GM10266 (cell line): Measurements from ENCODE around the gene DMRTB1.

Experiments used
- DNase-seq: peaks from one replicate; pipeline ENCODE4 v3.0.0; 2012; ENCODE audit errors: extremely low spot score
- TF ChIP-seq, protein P1 (sequence below): IDR thresholded peaks from 2 replicates; pipeline ENCODE4 v1.5.1; 2012; ENCODE audit warnings: mild to moderate bottlenecking, low read depth; ENCODE audit not compliant: control insufficient read depth, insufficient read depth; ENCODE audit errors: missing control alignments

The DMRTB1 gene

DNA sequence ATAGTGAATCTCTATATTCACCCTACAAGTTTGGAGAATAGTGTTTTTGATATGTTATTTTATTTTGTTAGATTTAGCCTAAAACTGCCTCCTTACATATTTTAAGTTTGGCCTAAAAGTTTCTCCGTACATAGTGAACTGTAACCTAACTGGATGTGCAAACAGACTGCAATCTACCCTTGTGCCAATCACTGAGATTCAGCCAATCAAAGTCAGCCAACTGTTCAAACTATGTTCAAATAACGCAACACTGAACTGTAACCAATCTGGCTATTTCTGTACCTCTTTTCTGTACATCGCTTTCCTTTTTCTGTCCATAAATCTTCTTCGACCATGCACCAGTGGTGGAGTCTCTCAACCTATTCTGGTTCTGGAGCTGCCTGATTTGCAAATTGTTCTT, 11.8 kb upstream of the DMRTB1 start:
- TF ChIP-seq, protein P1, sequence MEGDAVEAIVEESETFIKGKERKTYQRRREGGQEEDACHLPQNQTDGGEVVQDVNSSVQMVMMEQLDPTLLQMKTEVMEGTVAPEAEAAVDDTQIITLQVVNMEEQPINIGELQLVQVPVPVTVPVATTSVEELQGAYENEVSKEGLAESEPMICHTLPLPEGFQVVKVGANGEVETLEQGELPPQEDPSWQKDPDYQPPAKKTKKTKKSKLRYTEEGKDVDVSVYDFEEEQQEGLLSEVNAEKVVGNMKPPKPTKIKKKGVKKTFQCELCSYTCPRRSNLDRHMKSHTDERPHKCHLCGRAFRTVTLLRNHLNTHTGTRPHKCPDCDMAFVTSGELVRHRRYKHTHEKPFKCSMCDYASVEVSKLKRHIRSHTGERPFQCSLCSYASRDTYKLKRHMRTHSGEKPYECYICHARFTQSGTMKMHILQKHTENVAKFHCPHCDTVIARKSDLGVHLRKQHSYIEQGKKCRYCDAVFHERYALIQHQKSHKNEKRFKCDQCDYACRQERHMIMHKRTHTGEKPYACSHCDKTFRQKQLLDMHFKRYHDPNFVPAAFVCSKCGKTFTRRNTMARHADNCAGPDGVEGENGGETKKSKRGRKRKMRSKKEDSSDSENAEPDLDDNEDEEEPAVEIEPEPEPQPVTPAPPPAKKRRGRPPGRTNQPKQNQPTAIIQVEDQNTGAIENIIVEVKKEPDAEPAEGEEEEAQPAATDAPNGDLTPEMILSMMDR, result no peak

DNA sequence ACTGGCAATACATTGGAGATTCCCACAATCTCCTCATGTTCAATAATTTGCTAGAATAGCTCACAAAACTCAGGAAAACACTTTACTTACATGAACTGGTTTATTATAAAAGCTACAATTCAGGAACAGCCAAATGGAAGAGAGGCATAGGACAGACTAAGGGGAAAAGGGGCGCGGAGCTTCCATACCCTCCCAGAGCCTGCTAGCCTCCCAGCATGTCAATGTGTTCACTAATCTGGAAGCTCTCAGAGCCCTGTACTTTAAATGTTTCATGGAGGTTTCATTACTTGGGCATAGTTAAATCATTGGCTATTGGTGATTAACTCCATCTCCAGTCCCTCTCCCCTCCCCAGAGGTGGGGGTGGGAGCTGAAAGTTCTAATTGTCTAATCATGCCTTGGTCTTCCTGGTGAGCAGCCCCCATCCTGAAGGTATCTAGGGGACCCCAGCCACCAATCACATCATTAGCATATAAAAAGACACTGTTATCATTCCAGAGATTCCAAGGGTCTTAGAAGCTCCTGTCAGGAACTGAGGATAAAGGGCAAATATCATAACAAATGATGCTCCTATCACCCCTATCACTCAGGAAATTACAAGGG, 10.9 kb upstream of the DMRTB1 start:
- TF ChIP-seq, protein P1, result no peak
- no peak for DNase-seq

More for the DNA sequence above, 11.8 kb upstream of the DMRTB1 start:
- DNase-seq, result no peak

DNA sequence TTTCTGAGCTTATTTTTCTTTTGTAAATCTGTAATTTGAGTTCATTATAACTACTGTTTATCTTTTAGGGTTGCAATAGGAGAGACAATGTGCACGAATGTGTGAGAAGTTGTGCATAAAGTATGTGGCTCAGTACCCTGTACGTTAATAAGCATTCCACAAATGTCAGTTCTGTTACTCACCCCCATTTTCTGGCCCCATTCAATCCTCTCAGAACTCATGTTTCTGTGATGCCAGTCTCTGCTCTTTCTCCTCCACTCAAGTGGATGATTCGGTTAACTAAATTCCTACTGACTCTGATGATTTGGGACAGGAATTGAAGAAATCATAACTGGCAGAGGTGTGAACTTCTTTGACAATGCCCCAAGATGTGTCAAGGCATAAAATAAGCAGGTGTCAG, 10.2 kb upstream of the DMRTB1 start:
- TF ChIP-seq, protein P1, result no peak
- no peak for DNase-seq

DNA sequence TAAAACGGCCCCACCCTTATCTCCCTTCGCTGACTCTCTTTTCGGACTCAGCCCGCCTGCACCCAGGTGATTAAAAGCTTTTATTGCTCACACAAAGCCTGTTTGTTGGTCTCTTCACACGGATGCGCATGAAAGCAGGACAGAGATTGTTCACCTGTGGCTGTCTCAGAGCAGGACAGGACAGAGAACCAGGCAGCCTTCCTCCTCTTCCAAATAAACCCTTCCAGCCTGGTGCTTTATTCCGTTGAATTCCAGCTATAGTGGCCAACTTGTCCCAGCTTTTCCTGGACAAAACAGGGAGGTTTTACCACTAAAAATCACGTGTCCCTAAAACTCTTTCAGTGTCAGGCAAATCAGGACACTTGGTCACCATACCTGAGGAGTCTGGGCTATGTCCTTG, 9.5 kb upstream of the DMRTB1 start:
- DNase-seq, result no peak
- TF ChIP-seq, protein P1, result no peak

DNA sequence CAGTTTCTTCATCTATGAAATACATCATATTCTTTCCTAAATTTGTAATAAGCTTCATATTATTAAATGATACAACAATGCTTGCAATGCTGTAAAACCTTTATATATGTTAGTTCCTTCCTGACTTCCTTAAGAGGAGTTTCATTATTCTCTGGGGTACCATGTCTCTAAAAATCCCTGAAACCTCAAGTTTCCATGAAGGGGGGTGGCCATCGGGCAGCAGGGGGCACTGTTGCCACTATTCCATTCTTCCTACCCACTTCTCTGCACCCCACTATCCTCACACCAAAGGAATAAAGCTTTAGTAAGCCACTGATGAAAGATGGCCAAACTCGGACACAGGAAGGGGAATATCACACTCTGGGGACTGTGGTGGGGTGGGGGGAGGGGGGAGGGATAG, 9.0 kb upstream of the DMRTB1 start:
- DNase-seq, result no peak
- TF ChIP-seq, protein P1, result peak; percentile 31

DNA sequence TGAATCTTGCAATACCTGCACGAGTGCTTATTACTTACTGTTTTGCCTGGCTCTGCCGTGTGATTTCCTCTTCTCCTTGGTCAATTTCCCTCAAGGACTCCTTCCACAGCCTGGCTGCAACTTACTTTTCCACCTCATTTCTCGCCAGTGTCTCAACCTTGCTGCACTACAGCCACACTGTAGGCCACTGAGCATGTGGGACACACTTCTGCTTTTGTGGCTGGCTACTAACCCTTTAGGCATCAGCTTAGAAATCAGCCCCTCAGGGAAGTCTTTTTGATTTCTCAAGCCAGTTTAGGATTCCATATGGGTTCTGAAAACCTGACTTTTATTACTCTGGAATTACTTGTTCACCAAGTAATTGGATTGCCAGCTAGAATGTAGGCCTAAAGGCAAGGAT, 5.2 kb upstream of the DMRTB1 start:
- TF ChIP-seq, protein P1, result no peak
- DNase-seq, result no peak

DNA sequence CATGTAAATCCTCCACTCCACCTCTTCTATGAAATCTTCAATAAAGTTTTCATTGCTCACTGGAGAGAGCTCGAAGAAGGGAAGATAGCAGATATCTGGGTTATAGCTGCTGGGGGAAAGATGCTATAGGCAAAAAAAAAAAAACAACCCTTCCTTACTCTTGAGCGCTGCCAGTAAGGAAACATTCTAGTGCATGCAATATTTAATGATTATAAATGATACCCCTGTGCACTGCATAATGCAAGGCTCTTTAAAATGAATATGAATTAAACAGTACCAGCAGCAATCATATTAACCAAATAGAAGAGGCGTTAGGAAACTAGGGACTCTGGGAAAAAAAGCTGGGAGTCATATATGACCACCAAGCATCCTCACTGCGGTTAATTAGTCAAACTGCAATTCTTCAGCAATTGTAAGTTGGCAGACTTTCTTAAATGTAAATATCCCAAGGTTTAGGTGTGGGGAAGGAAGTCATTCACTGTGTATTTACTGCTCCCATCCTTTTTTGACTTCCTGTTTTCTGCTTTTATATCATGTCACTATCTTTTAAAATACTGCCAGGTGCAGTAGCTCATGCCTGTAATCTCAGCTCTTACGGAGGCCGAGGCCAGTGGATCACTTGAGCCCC, 3.7 kb upstream of the DMRTB1 start:
- DNase-seq, result no peak
- TF ChIP-seq, protein P1, result no peak
